ENCODE measurements around the gene RNF215.

RNF215 gene

DNA sequence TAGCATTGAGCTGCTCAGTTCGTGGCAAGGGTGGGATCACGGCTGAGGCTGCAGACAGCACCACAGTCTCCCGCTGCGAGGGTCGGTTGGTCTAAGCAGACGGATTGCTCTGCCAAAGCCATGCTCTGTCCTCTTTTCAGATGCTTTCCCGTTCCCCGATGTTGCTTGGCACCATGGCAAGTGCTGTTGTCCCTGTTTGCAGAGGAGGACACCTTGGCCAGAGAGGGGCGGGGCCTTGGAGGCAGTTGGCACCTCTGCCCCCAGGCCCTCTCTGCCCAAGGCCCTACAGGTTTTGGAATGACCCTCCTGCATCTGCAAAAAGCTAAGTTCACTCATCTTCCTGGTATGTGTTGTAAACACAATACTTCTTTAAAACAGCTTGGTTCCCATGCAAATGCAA lies 18.8 kb downstream of the RNF215 start:
- H4K20me1 ChIP-seq (ENCODE audit: insufficient read depth, low read length), result no peaks in the 10 kb centered on the region
- no peak for TF ChIP-seq CTCF (IDR thresholded peaks at IDR 0.05; ENCODE audit: low read depth, low read length)
- TF ChIP-seq EZH2phosphoT487 (IDR thresholded peaks at IDR 0.05; ENCODE audit: low read depth), result no peak
- H3K79me2 ChIP-seq (ENCODE audit: low read length), result no peaks in the 10 kb centered on the region
- H3K4me3 ChIP-seq (ENCODE audit: low read length), result no peak overlapping the region
- H3K36me3 ChIP-seq (replicated peaks; ENCODE audit: low read depth, low read length), result no peaks in the 10 kb centered on the region
- no peak overlapping the region for H3K9ac ChIP-seq (ENCODE audit: low read length)
- H3K27ac ChIP-seq (ENCODE audit: low read length), result no peak overlapping the region
- H3K27me3 ChIP-seq (ENCODE audit: low read depth, low read length), result no peaks in the 10 kb centered on the region
- H3K4me1 ChIP-seq (ENCODE audit: low read length), result no peaks in the 10 kb centered on the region
- H2AFZ ChIP-seq (ENCODE audit: low read depth, low read length), result no peak overlapping the region
- no peak overlapping the region for H3K4me2 ChIP-seq (ENCODE audit: low read length)
- H3K9me3 ChIP-seq (ENCODE audit: insufficient read depth, low read length), result no peaks in the 10 kb centered on the region

- H3K4me3 ChIP-seq (ENCODE audit: low read length), result no peak overlapping the region
- TF ChIP-seq EZH2phosphoT487 (IDR thresholded peaks at IDR 0.05; ENCODE audit: low read depth), result no peak
- no peak for TF ChIP-seq CTCF (IDR thresholded peaks at IDR 0.05; ENCODE audit: low read depth, low read length)
- H3K36me3 ChIP-seq (replicated peaks; ENCODE audit: low read depth, low read length), result no peaks in the 10 kb centered on the region
- H3K79me2 ChIP-seq (ENCODE audit: low read length), result no peaks in the 10 kb centered on the region
- H3K9me3 ChIP-seq (ENCODE audit: insufficient read depth, low read length), result no peaks in the 10 kb centered on the region
- no peaks in the 10 kb centered on the region for H4K20me1 ChIP-seq (ENCODE audit: insufficient read depth, low read length)
- no peaks in the 10 kb centered on the region for H3K27me3 ChIP-seq (ENCODE audit: low read depth, low read length)
- no peak overlapping the region for H3K4me2 ChIP-seq (ENCODE audit: low read length)
- H2AFZ ChIP-seq (ENCODE audit: low read depth, low read length), result no peak overlapping the region
- H3K9ac ChIP-seq (ENCODE audit: low read length), result no peak overlapping the region
- no peak overlapping the region for H3K27ac ChIP-seq (ENCODE audit: low read length)
- no peaks in the 10 kb centered on the region for H3K4me1 ChIP-seq (ENCODE audit: low read length)
Observed at GRCh38 chr22:30365891-30366290, 21.3 kb downstream of the RNF215 start.

- Histone ChIP-seq H3K79me2 (ENCODE audit: low read length) (no peaks in the 10 kb centered on the region), H3K4me2 (ENCODE audit: low read length) (no peak overlapping the region), H3K27ac (ENCODE audit: low read length) (no peak overlapping the region), H3K27me3 (ENCODE audit: low read depth, low read length) (no peaks in the 10 kb centered on the region), H3K9ac (ENCODE audit: low read length) (no peak overlapping the region), H2AFZ (ENCODE audit: low read depth, low read length) (no peak overlapping the region), H3K36me3 (replicated peaks; ENCODE audit: low read depth, low read length) (no peaks in the 10 kb centered on the region), H4K20me1 (ENCODE audit: insufficient read depth, low read length) (no peaks in the 10 kb centered on the region), H3K4me3 (ENCODE audit: low read length) (no peak overlapping the region), H3K4me1 (ENCODE audit: low read length) (no peaks in the 10 kb centered on the region), H3K9me3 (ENCODE audit: insufficient read depth, low read length) (no peaks in the 10 kb centered on the region)
- TF ChIP-seq CTCF (IDR thresholded peaks at IDR 0.05; ENCODE audit: low read depth, low read length), result no peak
- TF ChIP-seq EZH2phosphoT487 (IDR thresholded peaks at IDR 0.05; ENCODE audit: low read depth), result no peak
Observed at GRCh38 chr22:30362651-30363281, 24.4 kb downstream of the RNF215 start.

DNA sequence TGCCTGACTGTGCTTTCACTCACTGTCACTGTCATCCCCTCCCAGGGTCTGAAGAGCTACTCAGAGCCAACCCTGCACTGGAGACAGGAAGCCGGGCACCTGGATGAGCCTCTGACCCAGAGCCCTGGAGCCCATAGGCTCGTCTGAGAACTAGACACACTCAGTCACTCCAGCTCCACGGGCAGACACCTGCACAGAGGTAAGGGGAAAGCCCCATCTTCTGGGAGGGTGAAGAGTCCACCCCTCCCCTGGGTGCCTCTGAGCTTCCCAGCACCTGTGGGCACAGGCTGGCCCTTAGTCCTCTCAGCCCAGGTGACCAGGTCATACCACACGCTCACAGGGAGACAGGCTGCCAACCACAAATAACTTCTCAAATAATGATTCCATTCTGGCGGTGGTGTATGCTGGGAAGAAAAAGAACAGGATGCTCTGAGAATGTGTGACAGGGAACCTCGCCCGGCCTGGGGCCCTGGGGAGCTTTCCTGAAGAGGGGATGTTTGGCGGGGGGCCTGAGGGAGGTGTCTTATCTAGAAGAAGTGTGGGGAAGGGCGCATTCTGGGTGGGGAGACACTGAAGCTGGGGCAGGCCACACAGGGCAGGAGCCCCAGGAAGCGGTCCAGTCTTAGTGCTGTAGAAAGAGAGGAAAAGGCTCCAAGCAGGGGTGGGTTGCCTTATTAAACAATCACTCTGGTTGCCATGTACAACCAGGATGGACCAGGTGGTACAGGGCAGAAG lies 25.1 kb downstream of the RNF215 start:
- no peak overlapping the region for H2AFZ ChIP-seq (ENCODE audit: low read depth, low read length)
- H3K79me2 ChIP-seq (ENCODE audit: low read length), result no peaks in the 10 kb centered on the region
- no peaks in the 10 kb centered on the region for H4K20me1 ChIP-seq (ENCODE audit: insufficient read depth, low read length)
- H3K4me2 ChIP-seq (ENCODE audit: low read length), result no peak overlapping the region
- no peak overlapping the region for H3K27ac ChIP-seq (ENCODE audit: low read length)
- H3K36me3 ChIP-seq (replicated peaks; ENCODE audit: low read depth, low read length), result no peaks in the 10 kb centered on the region
- no peaks in the 10 kb centered on the region for H3K27me3 ChIP-seq (ENCODE audit: low read depth, low read length)
- H3K9me3 ChIP-seq (ENCODE audit: insufficient read depth, low read length), result no peaks in the 10 kb centered on the region
- no peak overlapping the region for H3K9ac ChIP-seq (ENCODE audit: low read length)
- H3K4me3 ChIP-seq (ENCODE audit: low read length), result no peak overlapping the region
- no peaks in the 10 kb centered on the region for H3K4me1 ChIP-seq (ENCODE audit: low read length)
- TF ChIP-seq CTCF (IDR thresholded peaks at IDR 0.05; ENCODE audit: low read depth, low read length) (no peak), EZH2phosphoT487 (IDR thresholded peaks at IDR 0.05; ENCODE audit: low read depth) (no peak)

All from OCI-LY3 (cell line).